Stimulated activated CD8-positive, alpha-beta memory T cell treated with anti-CD3 and anti-CD28 coated beads, Interleukin-4, amount 100 ng/mL, for 4 hours (primary cell): ENCODE results near the gene CLASP1.

ENCODE experiments used
- DNase-seq, 2 donors: peaks; one replicate each; pipeline ENCODE4 v3.0.0-alpha.2; 2020; ENCODE audit warnings: low read depth in 2 of 2, low spot score in 1 of 2

The CLASP1 gene

GRCh38 chr2:121429119-121429903 lies 220.0 kb downstream of the CLASP1 start:
- no peak for DNase-seq

- DNase-seq, result no peak
Measured at GRCh38 chr2:121427187-121427689, 222.0 kb downstream of the CLASP1 start.

GRCh38 chr2:121420486-121420885 lies 228.8 kb downstream of the CLASP1 start:
- DNase-seq, result no peak

- no peak for DNase-seq
Measured at GRCh38 chr2:121419081-121419699, 230.1 kb downstream of the CLASP1 start.

- DNase-seq, result no peak
Measured at GRCh38 chr2:121418494-121419058, 230.7 kb downstream of the CLASP1 start.

GRCh38 chr2:121417826-121418225 lies 231.4 kb downstream of the CLASP1 start:
- DNase-seq, result no peak

- no peak for DNase-seq
Measured at GRCh38 chr2:121415727-121416126, 233.5 kb downstream of the CLASP1 start.

- DNase-seq, result no peak
Measured at GRCh38 chr2:121412349-121412748, 236.9 kb downstream of the CLASP1 start.

- DNase-seq, result no peak
Measured at GRCh38 chr2:121409966-121410365, 239.3 kb downstream of the CLASP1 start.

- DNase-seq, result no peak
Measured at GRCh38 chr2:121409388-121409787, 239.9 kb downstream of the CLASP1 start.

GRCh38 chr2:121408641-121409040 lies 240.6 kb downstream of the CLASP1 start:
- DNase-seq, result no peak

- DNase-seq, result no peak
Measured at GRCh38 chr2:121405233-121405632, 244.0 kb downstream of the CLASP1 start.

GRCh38 chr2:121400201-121400600 lies 249.1 kb downstream of the CLASP1 start:
- DNase-seq, result no peak

GRCh38 chr2:121398853-121399252 lies 250.4 kb downstream of the CLASP1 start:
- no peak for DNase-seq

GRCh38 chr2:121390082-121390692 lies 259.1 kb downstream of the CLASP1 start:
- no peak for DNase-seq

GRCh38 chr2:121388371-121388770 lies 260.9 kb downstream of the CLASP1 start:
- DNase-seq, result no peak

- DNase-seq, result no peak
Measured at GRCh38 chr2:121387591-121388325, 261.5 kb downstream of the CLASP1 start.

GRCh38 chr2:121386707-121387106 lies 262.6 kb downstream of the CLASP1 start:
- DNase-seq, result no peak

GRCh38 chr2:121386102-121386501 lies 263.2 kb downstream of the CLASP1 start:
- DNase-seq, result no peak

- no peak for DNase-seq
Measured at GRCh38 chr2:121382744-121383143, 266.5 kb downstream of the CLASP1 start.

- no peak for DNase-seq
Measured at GRCh38 chr2:121377646-121378045, 271.6 kb downstream of the CLASP1 start.
